HEK293T (cell line): Measurements from ENCODE around the gene NUTM2B.
"Not testable (repeated sequence)": the region's sequence is repeated elsewhere in the genome, so short reads cannot be mapped to it uniquely, and the experiment has no call there.

Source experiments
- BHLHE40 ChIP-seq: fragments of 450-650 bp; IDR thresholded peaks from 2 replicates; pipeline ENCODE4 v1.6.1; 2016; ENCODE audit warnings: mild to moderate bottlenecking, moderate library complexity, borderline replicate concordance
- CTBP1 ChIP-seq: fragments of 450-650 bp; IDR thresholded peaks from 2 replicates; pipeline ENCODE4 v1.6.1; 2016; ENCODE audit warnings: borderline replicate concordance
- FOXA1 ChIP-seq: fragments of 450-650 bp; IDR thresholded peaks from 2 replicates; pipeline ENCODE4 v1.6.1; 2016; ENCODE audit warnings: mild to moderate bottlenecking
- FOXK2 ChIP-seq: fragments of 450-650 bp; IDR thresholded peaks from 2 replicates; pipeline ENCODE4 v1.6.1; 2016; ENCODE audit warnings: mild to moderate bottlenecking
- FOXM1 ChIP-seq: fragments of 450-650 bp; IDR thresholded peaks from 2 replicates; pipeline ENCODE4 v1.6.1; 2017; ENCODE audit warnings: mild to moderate bottlenecking, borderline replicate concordance
- LEF1 ChIP-seq: fragments of 450-650 bp; IDR thresholded peaks from 2 replicates; pipeline ENCODE4 v1.6.1; 2017; ENCODE audit warnings: mild to moderate bottlenecking, borderline replicate concordance
- PKNOX1 ChIP-seq: fragments of 450-650 bp; IDR thresholded peaks from 2 replicates; pipeline ENCODE4 v1.6.1; 2016
- SP1 ChIP-seq: fragments of 450-650 bp; IDR thresholded peaks from 2 replicates; pipeline ENCODE4 v1.6.1; 2017
- TARDBP ChIP-seq: fragments of 450-650 bp; IDR thresholded peaks from 2 replicates; pipeline ENCODE4 v1.6.1; 2016

GRCh38 chr10:79674878-79675277 lies 28.1 kb upstream of the NUTM2B start:
- TF ChIP-seq TARDBP, SP1, BHLHE40, LEF1, CTBP1, FOXM1, FOXA1, FOXK2, PKNOX1: not testable (repeated sequence)
